GM19455 (cell line): Measurements from ENCODE around the gene NACA.
"Not testable (repeated sequence)": the region's sequence is repeated elsewhere in the genome, so short reads cannot be mapped to it uniquely, and the experiment has no call there.

Experiments
- ATAC-seq: cut with Tn5 transposase; IDR thresholded peaks from one replicate; pipeline ENCODE4 v1.9.1; 2021; ENCODE audit not compliant: unreplicated experiment

The NACA gene

GRCh38 chr12:56724701-56724971, 463 bp downstream of the NACA start:
- ATAC-seq: peak; percentile 11

- no peak for ATAC-seq
These were observed 1.0 kb downstream of the NACA start for GRCh38 chr12:56723889-56724700.

- no peak for ATAC-seq
These were observed 1.7 kb downstream of the NACA start for GRCh38 chr12:56723352-56723751.

GRCh38 chr12:56722832-56723231, 2.3 kb downstream of the NACA start:
- no peak for ATAC-seq

- no peak for ATAC-seq
These were observed 3.4 kb downstream of the NACA start for GRCh38 chr12:56721721-56722120.

GRCh38 chr12:56721216-56721615, 3.9 kb downstream of the NACA start:
- no peak for ATAC-seq

- no peak for ATAC-seq
These were observed 4.4 kb downstream of the NACA start for GRCh38 chr12:56720731-56721151.

GRCh38 chr12:56719056-56719455, 6.0 kb downstream of the NACA start:
- no peak for ATAC-seq

- no peak for ATAC-seq
These were observed 6.5 kb downstream of the NACA start for GRCh38 chr12:56718636-56719035.

GRCh38 chr12:56718149-56718548, 7.0 kb downstream of the NACA start:
- no peak for ATAC-seq

- ATAC-seq: no peak
These were observed 7.9 kb downstream of the NACA start for GRCh38 chr12:56716933-56717880.

GRCh38 chr12:56716458-56716857, 8.6 kb downstream of the NACA start:
- ATAC-seq: no peak

- no peak for ATAC-seq
These were observed 9.3 kb downstream of the NACA start for GRCh38 chr12:56715798-56716197.

- ATAC-seq: no peak
These were observed 10.6 kb downstream of the NACA start for GRCh38 chr12:56714431-56714929.

- no peak for ATAC-seq
These were observed 11.8 kb downstream of the NACA start for GRCh38 chr12:56713345-56713744.

- ATAC-seq: no peak
These were observed 15.2 kb downstream of the NACA start for GRCh38 chr12:56709759-56710376.

GRCh38 chr12:56704522-56704921, 20.6 kb downstream of the NACA start:
- ATAC-seq: not testable (repeated sequence)

- ATAC-seq: no peak
These were observed 26.0 kb downstream of the NACA start for GRCh38 chr12:56699020-56699661.

GRCh38 chr12:56695327-56696101, 29.6 kb downstream of the NACA start:
- no peak for ATAC-seq

GRCh38 chr12:56694161-56694560, 30.9 kb downstream of the NACA start:
- ATAC-seq: no peak

GRCh38 chr12:56688846-56689109, 36.3 kb downstream of the NACA start:
- no peak for ATAC-seq
